NCI-H2029 treated with DMSO at 0.1 percent for 48 hours (cell line): ENCODE data around the gene RTL10.

Experiments
- DNase-seq: peaks from one replicate; lab custom pipeline; 2025; lab: John Stamatoyannopoulos, UW

The RTL10 gene

GRCh38 chr22:19808873-19809478 lies 45.7 kb downstream of the RTL10 start:
- DNase-seq: no peak

GRCh38 chr22:19807914-19808872 lies 46.5 kb downstream of the RTL10 start:
- DNase-seq: no peak

GRCh38 chr22:19807161-19807913 lies 47.3 kb downstream of the RTL10 start:
- DNase-seq: no peak

- DNase-seq: no peak
Measured at GRCh38 chr22:19806213-19807160, 48.2 kb downstream of the RTL10 start.

- DNase-seq: no peak
Measured at GRCh38 chr22:19805821-19806212, 48.9 kb downstream of the RTL10 start.
